GM21423 (cell line): ENCODE data around the gene ATP1A3.

Source experiments
- ATAC-seq: cut with Tn5 transposase; IDR thresholded peaks from one replicate; pipeline ENCODE4 v1.9.1; 2021; ENCODE audit warnings: mild to moderate bottlenecking, moderate library complexity; ENCODE audit not compliant: unreplicated experiment

Gene ATP1A3

DNA sequence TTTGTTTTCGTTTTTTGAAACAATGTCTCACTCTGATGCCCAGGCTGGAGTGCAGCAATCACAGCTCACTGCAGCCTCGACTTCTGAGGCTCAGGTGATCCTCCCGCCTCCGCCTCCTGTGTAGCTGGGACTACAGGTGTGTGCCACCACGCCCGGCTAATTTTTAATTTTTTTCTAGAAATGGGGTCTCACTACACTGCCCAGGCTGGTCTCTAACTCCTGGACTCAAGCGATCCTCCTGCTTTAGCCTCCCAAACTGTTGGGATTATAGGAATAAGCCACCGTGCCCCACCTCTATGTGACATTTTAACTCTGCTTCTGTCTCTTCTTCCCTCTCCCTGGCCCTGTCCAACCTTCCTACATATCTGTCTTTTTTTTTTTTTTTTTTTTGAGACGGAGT is 5.1 kb downstream of the ATP1A3 start:
- ATAC-seq: no peak

DNA sequence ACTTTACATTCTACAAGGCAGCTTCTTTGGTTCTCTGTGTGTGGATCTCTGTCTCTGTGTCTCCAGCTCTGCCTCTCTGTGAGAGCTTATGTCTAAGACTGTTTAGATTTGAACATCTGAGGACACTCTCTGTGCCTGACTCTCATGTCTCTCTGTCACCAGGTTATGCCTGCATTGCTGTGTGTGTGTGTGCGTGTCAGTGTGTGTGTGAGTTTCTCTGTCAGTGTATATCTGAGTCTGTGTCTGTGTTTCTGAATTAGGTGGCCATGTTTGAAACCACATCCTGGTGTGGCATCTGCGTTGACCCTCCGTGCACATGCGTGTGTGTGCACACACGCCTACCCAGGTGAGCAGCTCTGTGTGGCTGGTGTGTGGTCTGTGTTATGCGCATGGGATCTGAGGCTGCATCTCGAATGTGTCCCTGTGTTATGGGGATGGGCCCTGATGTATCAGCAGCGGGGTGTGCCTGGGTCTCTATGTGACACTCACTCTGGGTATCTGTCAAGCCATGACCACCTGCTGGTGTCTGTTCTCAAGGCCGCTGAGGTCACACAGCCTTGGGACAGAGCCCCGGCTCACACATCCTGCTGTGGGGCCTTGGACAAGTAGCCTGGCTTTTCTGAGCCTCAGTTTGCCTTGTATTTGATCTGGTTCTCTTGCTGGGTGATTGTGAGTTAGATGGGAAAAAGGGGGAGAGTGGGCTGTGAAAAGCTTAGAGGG is 6.7 kb downstream of the ATP1A3 start:
- ATAC-seq: no peak

DNA sequence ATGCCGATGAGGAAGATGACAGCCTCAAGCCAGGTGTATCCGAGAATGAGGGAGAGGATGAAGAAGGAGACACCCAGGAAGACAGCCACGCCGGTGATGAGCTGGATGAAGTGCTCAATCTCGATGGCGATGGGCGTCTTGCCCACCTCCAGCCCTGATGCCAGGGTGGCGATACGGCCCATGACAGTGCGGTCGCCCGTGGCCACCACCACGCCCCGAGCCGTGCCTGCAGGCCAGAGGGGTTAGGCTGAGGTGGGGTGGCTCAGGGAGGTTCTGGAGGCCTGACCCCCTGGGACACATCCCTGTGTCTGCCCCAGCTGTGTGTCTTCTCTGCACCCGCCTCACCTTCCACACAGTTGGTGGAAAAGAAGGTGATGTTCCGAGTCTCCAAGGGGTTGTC is 9.1 kb downstream of the ATP1A3 start:
- ATAC-seq: no peak

DNA sequence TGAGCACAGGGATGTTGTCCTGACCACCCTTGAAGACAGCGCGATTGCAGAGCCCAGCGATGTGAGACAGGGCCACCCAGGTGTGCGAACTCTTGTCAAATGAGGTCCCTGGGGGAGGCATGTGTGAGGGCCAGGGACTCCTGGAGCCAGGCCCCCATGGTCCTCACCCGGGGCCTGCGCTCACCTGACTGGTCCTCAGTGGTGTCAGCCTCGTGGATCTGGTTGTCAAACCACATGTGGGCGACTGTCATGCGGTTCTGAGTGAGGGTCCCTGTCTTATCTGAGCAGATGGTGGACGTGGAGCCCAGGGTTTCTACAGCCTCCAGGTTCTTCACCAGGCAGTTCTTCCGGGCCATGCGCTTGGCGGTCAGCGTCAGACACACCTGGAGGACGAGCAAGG is 12.3 kb downstream of the ATP1A3 start:
- no peak for ATAC-seq

DNA sequence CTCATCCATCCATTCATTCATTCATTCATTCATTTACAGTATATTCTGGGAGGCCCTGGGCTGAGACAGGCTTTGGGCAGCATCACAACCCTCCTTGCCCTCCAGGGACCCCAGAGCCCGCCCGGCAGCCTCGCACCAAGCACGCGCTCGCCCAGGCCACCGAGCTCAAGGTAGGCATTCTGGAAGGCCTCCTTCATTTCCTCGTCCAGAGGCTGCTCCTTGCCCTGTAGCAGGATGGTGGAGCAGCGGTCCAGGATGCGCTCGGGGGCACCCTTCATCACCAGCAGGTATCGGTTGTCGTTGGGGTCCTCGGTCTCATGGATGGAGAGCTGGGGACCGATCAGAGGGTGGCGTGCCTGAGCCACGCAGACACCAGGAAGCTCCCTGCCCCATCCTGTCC is 15.6 kb downstream of the ATP1A3 start:
- ATAC-seq: no peak

DNA sequence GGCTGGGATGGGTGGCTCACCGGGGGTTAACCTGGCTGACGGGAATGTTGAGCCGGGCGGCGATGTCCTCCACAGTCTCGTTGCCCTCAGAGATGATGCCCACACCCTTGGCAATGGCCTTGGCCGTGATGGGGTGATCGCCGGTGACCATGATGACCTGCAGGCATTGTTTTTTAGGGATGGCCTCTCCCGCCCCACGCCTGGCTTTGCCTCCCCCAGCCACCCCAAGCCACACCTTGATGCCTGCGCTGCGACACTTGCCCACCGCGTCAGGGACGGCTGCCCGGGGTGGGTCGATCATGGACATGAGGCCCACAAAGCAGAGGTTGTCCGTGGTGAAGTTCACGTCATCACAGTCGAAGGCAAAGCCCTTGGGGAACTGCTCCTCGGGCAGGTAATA is 16.1 kb downstream of the ATP1A3 start:
- no peak for ATAC-seq

DNA sequence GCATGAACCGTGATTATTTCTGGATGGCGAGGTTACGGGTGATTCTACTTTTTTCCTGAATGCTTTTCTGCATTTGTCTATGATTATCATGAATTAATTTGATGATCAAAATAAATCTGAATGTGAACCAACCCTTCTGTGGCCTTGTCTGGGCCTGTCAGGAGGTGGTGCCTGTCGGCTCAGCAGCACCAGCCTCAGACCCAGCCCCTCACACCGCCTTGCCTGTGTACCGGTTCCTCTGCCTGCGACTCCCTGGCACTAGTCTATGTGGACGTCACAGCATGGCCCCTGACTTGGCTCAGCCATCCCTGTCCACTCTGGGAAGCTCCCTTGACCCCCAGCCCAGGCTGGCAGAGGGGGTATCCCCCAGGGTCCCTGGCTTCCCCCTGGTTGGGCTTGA is 19.4 kb downstream of the ATP1A3 start:
- ATAC-seq: no peak

DNA sequence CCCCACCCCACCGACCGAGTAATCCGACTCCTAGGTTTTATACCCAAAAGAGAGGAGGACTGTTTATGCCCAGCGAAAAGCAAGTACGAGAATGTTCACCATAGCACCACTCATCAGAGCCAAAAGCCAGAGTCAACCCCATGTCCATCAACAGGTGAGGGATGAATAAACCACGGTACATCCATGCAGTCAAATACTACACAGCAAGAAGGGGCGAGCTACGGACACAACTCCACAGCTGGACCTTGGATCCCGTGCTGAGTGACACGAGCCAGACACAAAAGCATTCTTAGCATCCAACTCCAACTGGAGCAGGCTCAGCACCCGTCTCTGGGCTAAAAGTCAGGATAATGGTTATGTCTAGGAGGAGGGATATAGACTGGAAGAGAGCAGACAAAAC is 22.7 kb downstream of the ATP1A3 start:
- ATAC-seq: no peak

DNA sequence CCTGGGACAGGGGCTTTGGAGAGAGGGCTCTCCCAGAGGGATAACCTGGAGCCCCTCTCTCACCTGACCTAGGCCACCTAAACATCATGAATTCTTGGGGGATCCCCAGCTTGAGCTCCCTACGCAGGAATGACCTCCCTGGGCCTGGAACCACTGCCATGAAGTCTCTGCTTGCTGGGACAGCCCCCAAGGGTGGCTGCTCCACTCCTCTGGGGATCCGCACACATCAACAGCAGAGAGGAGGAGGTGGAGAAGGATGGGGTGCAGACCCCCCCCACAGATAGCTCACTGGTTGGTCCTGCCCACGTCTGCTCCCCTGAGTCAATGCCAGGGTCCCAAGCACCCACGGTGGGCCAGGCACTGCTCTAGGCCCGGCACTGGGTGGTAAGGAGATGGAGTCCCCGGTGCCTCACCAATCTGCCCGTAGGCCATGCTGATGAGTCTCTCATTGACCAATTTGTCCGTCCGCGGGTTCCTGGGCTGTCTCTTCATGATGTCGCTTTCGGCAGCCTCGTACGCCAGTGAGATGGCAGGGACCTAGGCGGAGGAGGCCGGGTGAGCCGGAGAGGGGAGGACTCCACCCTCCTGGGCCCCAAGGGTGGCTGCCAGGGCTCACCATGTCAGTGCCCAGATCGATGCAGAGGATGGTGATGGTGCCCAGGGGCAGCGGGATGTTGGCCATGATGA is 24.1 kb downstream of the ATP1A3 start:
- ATAC-seq: no peak

DNA sequence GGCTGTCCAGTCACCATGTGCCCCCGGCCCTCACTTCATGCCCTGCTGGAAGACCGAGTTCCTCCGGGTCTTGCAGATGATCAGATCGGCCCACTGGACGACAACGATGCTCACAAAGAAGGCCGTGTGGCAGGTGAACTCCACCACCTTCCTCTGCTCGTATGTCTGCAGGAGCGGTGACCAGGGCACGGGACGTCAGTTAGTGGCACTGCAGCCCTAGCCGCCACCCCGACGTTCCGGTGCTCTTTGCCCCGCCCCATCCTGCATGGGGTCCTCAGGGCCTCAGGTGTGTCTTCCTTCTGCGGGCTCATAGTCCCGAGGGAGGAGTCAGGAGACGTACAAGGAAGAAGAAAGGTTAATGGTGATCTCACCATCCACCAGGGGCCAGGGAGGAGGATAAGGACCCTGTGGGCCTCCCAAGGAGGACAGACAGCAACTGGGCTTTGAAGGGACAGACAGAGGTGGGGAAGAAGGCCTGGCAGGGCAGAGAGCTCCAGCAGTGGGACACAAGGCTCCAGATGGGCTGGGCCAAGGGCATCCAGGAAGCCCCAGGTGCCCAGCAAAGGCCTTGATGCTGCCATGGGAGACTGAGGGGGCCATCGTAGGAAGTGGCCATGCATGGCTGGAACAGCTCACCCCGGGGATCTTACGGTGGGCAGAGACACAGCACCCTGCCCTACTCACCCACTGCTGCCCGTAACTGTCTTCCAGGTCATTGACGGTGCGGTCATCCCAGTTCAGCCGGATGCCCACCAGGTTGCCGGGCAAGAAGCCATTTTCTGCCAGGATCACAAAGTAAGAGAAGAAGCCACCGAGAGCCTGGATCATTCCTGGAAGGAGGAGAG is 25.1 kb downstream of the ATP1A3 start:
- ATAC-seq: no peak

DNA sequence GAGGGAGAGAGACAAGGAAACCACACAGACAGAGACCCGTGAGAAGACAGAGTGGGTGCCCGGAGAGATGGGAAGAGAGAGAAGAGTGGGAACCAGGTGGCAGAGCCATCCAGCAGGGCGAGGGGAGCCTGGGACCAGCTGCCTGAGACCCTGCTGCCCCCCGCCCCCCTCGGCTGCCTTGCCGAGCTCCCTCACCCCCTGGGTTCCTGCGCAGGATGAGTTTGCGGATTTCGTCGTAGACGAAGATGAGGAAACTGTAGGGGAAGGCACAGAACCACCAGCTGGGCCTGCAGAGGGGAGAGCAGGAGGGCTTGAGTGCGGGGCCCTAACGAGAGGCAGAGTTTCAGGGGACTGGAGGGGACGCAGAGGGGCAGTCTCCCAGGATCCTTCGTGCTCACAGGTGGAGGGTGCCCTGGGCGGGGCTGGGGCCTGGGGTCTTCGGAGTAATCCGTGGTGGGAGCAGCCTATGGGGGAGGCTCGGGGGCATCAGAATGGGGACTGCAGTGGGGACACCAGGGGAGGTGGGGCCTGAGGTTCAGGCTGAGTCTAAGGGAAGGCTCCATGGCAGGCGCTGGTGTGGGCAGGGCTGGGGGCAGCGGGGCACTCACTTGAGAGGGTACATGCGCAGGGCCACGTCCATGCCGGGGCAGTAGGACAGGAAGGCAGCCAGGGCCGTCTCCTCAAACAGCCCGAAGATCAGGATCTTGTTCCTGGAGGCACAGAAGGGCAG is 26.8 kb downstream of the ATP1A3 start:
- ATAC-seq: no peak

DNA sequence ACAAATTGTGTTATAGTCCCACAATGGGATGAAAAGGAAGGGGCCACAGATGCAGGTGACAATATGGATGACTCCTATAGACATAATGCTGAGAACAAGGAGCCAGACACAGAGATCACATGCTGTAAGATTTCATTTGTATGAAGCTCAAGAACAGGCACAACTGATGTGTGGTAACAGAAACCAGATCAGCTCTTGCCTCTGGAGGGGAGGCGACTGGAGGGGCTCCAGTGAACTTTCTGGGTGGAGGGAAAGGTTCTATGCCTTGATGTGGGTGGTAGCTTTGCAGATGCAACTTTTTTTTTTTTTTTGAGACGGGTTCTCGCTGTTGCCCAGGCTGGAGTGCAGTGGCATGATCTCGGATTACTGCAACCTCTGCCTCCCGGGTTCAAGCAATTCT is 28.9 kb downstream of the ATP1A3 start:
- no peak for ATAC-seq

DNA sequence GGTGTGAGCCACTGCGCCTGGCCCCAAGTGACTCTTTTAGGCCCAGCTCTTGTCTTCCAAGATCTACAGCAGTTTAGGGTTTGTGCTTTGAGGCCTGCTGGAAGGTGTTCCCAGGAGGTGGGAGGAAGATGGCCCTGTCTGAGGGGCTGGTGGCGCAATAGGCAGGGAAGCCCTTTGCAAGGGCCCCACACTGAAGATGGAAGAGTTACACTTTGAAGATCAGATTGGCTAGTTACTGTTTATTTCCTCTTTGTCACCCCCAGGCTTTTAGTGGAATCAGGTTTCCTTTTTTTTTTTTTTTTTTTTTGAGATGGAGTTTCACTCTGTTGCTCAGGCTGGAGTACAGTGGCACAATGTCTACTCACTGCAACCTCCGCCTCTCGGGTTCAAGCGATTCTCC is 33.1 kb downstream of the ATP1A3 start:
- no peak for ATAC-seq

DNA sequence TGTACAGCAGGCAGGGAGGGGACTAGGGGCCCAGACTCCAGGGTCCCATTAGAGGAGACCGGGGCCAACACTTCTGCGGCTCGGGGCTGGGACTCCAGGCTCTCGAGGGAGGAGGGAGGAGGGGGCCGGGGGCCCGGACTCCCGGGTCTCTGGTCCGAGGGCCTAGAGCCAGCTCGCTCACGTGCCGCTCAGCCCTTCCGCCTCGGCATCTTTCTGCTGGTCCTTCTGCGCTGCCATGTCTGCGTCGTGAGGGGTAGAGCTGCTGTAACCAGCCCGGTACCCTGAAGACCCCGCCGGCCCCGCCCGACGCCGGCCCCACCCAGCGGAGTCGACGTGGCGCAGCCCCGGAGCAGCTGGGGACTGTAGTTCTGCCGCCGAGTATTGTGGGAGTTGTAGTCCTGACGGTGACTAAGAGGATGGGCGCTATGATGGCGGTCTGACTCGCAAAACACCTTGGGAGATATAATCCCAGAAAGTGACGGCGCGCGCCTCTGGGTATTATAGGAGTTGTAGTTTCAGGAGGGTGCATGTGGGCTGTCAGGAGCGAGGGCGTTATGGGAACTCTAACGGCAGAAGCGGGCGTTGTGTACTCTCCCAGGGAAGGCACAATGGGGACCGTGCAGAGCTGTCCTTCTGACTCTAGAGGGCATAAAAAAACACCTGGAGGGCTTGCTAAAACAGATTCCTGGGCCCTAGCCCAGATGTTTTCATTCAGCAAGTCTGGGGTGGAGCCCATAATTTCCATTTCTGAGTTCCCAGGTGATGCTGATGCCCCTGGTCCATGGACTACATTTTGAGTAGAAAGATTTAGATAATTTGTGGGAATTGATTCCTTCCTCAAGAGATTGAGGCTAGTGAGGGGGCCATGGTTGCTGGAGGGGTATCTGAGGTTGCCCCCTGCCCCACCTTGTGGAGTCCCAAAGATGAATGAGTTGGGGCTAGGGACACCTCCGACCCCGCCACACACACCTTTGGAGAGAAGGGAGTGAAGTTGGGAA is 34.7 kb downstream of the ATP1A3 start, which contains the start of gene RABAC1:
TSS of gene RABAC1 (minus strand) at position 266 of the 998 bp plus-strand sequence. CDS start at position 237, 29 bp downstream.
- ATAC-seq: peak; percentile 78

DNA sequence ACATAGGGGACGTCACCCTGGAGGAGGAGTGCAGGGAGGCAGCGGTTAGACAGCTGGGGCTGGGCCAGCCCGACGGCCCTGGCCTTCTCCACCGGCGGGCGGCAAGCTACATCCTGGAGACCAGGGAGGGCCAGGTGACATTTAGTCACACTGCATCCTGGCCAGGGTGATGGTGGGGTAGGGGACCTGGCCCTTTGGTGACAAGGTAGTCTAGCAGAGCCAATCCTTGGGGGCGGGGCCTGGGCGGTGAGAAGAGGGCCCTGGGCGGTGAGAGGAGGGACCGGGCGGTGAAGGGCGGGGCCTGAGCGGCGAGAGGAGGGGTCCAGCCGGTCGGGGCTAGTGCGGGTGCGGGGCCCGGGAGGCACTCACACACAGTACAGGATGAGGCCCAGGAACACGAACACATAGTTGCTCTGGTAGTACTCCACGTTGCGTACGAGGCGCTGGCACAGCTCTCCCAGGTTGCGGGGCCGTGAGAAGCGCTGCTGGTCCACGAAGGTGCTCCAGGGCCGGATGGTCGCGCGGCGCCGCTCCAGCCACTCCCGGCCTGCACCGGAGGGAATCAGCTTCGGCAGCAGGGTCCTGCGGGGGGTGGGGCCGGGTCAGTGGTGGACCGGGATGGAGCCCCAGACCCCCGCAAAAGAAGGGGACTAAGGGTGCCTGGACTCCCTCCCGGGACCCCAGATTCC is 35.5 kb downstream of the ATP1A3 start:
- peak; percentile 42 for ATAC-seq

DNA sequence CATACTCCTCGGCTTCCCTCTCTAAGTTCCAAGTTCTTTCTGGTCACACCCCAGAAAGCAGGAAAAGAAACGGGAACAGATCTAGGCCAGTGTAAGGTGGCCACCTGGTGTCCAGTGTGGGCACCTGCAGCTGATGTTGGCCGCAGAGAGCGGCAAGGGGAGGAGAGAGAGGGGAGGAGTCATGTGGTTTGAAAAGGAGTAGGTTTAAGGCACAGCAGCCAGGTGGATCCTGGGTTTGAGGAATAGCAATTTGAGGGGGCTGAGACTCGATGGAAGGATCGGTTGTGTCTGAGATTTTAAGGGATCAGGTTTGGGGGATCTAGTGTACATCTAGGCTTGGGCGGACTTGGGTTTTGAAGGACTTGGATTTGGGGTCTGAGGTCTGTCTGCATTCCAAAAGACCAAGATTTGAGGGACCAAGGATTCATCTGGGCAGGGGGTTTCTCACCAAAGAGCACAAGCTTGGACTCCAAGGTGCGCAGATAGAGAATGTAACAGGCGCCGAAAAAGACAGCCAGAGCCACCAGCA is 36.1 kb downstream of the ATP1A3 start:
- no peak for ATAC-seq

DNA sequence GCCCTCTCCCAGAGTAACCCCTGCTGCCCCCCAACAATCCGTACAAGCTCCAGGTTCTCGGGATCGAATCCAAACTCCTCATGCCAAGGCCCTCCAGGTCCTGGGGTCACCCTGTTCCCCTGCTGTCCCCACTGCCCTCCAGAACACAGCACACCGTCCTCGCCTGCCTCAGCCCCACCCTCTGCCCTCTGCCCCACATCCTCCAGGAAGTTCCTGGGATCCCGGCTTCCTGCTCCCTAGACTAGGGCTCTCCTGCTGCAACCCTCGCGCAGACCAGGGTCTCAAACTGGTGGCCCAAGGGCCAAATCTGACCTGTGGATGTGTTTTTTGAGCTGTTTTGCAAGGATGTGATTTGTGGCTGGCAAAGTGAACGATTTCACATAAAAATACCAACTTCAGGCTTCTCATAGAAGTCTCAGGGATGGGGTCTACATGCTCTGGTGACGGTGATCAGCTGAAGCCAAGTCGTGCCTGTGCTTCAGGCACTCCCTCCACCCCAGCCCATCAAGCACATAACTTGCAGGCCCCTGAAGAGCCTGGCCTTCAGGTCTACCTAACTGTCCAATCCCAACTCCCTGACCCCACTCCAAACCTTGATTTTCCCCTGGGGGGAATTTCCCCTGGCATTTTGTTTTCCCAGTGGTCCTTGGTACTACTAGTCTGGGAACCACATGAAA is 36.7 kb downstream of the ATP1A3 start:
- no peak for ATAC-seq

DNA sequence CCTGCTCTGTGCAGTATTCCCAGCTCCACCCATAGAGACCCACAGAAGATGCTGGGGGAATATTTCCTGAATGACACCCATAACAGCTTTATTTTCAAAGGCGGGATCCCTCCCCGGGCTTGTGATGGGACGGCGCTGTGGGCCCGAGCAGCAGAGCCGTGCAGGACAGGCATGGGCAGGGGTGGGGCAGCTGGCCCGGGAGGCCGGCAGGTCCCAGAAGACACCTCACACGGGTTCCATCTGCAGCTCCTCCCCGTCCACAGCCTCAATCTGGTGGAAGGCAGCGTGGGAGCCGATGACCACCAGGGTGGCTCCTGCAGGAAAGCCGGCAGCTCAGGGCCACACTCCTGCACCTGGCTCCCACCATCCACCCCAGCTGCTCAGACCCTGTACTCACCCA is 37.4 kb downstream of the ATP1A3 start:
- no peak for ATAC-seq
